Measurements from ENCODE around the gene WNT16.

DNA sequence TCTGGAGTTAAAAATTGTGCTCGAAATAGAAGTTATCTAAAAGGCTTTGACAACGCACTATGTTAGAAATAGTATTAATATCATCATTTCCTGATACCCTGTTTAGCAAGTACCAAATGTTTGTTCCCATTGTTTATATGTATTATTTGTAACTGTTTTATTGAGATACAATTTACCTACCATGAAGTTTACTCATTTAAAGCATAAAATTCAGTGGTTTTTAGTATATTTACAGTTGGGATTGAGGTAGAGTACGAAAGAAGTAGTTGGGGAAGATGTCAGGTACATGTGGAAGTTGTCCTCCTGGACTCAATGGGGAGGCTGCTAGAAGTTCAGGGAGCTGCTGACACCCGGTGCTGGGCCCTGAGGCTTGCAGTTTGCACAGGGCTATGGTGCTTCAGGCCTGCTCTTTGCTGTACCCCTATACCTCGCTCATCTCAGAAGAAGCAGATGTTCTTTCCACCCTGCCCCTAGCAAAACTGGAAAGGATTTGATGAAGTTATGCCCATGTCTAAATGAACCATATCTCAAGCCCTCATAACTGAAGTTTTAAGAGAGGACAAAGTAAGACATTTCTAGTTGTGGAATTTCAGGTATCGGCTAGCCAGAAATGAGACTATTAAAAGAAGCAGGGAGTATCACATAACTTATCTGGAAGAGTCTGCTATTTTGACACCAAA lies 25.2 kb upstream of the WNT16 start:
- TF ChIP-seq, protein P1, sequence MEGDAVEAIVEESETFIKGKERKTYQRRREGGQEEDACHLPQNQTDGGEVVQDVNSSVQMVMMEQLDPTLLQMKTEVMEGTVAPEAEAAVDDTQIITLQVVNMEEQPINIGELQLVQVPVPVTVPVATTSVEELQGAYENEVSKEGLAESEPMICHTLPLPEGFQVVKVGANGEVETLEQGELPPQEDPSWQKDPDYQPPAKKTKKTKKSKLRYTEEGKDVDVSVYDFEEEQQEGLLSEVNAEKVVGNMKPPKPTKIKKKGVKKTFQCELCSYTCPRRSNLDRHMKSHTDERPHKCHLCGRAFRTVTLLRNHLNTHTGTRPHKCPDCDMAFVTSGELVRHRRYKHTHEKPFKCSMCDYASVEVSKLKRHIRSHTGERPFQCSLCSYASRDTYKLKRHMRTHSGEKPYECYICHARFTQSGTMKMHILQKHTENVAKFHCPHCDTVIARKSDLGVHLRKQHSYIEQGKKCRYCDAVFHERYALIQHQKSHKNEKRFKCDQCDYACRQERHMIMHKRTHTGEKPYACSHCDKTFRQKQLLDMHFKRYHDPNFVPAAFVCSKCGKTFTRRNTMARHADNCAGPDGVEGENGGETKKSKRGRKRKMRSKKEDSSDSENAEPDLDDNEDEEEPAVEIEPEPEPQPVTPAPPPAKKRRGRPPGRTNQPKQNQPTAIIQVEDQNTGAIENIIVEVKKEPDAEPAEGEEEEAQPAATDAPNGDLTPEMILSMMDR (IDR thresholded peaks at IDR 0.05; ENCODE audit: borderline replicate concordance, extremely low read depth, low read length, poor library complexity, severe bottlenecking) = no peak
- TF ChIP-seq EZH2 (IDR thresholded peaks at IDR 0.05; ENCODE audit: borderline replicate concordance, low read depth, low read length, severe bottlenecking) = no peak

Data from DND-41 (cell line).